GM12891 (cell line): Measurements from ENCODE around the gene UCHL3.

Source experiments
- PAX5 ChIP-seq: IDR thresholded peaks from 2 replicates; pipeline ENCODE4 v1.6.1; 2011; ENCODE audit warnings: low read length, moderate library complexity, mild to moderate bottlenecking; ENCODE audit not compliant: insufficient read depth, severe bottlenecking
- POLR2A ChIP-seq: IDR thresholded peaks from 2 replicates; pipeline ENCODE4 v1.6.1; 2011; ENCODE audit warnings: low read depth, low read length, control low read depth
- POLR2AphosphoS5 ChIP-seq: IDR thresholded peaks from 2 replicates; pipeline ENCODE4 v1.6.1; 2011; ENCODE audit warnings: low read depth, low read length, control low read depth
- SPI1 ChIP-seq: IDR thresholded peaks from 2 replicates; pipeline ENCODE4 v1.6.1; 2011; ENCODE audit warnings: low read depth, low read length, control low read depth
- TAF1 ChIP-seq: IDR thresholded peaks from 2 replicates; pipeline ENCODE4 v1.6.1; 2011; ENCODE audit warnings: low read depth, low read length, control low read depth

DNA sequence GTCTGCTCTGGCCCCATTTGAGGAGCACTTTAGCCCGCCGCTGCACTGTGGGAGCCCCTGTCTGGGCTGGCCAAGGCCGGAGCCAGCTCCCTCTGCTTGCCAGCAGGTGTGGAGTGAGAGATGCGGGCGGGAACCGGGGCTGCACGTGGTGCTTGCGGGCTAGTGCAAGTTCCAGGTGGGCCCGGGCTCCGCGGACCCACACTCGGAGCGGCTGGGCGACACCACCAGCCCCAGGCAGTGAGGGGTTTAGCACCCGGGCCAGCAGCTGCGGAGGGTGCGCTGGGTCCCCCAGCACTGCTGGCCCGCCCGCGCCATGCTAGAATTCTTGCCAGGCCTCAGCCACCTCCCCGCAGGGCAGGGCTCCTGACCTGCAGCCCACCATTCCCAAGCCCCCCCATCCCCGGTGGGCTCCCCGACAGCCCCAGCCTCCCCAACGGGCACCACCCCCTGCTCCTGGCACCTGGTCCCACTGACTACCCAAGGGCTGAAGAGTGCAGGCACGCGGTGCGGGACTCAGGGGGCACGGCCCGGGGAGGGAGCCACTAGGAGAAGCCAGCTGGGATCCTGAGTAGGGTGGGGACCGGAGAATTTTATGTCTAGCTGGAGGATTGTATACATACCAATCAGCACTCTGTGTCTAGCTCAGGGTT lies 31.0 kb upstream of the UCHL3 start:
- no peak for TF ChIP-seq POLR2A
- no peak for TF ChIP-seq SPI1
- no peak for TF ChIP-seq TAF1
- TF ChIP-seq POLR2AphosphoS5, result no peak
- TF ChIP-seq PAX5, result no peak
